SK-N-SH (cell line): Measurements from ENCODE around the gene PRM3. TPM values are rescaled to one million over a fixed set of nuclear protein-coding genes. Genes with fewer than 3 reads are reported as not detected.

Experiments
- CTCF ChIA-PET: fragments of 300-600, 350-600 bp; formaldehyde crosslinking; extraction: SDS; loops from one replicate; lab custom pipeline; 2021; lab: Yijun Ruan, JAX
- POLR2A ChIA-PET: fragments of 350-600 bp; sonication (Branson Sonifier 250); formaldehyde crosslinking; extraction: SDS; loops from one replicate; lab custom pipeline; 2020; ENCODE audit warnings: antibody characterized with exemption, inconsistent platforms; lab: Yijun Ruan, JAX
- DNase-seq: peaks from one replicate; pipeline ENCODE4 v3.0.0; 2012
- H2AFZ ChIP-seq: fragments of 200-600 bp; sonication (generic); 2 replicates; pipeline ENCODE4 v1.8.1; 2016; ENCODE audit warnings: antibody characterized with exemption, mild to moderate bottlenecking, low read depth
- H3F3A ChIP-seq: fragments of 200-600 bp; sonication (generic); replicated peaks from 2 replicates; pipeline ENCODE3; 2016; ENCODE audit warnings: antibody characterized with exemption, mild to moderate bottlenecking; ENCODE audit not compliant: insufficient read depth
- H3K27ac ChIP-seq, 2 experiments: fragments of 200-500 bp in 1 of 2; fragments of 200-600 bp in 1 of 2; sonication (Bioruptor generic) in 1 of 2; sonication (generic), shearing (Covaris generic) in 1 of 2; 2 replicates each; pipeline versions ENCODE4 v1.5.1 to v1.6.1; 2014 to 2016; ENCODE audit warnings: low read depth in 2 of 2, inconsistent platforms in 1 of 2, low read length in 1 of 2, mild to moderate bottlenecking in 1 of 2, mixed read lengths in 1 of 2
- H3K27me3 ChIP-seq: fragments of 200-600 bp; sonication (generic), shearing (Covaris generic); 2 replicates; pipeline ENCODE4 v1.6.1; 2016; ENCODE audit warnings: mixed run types; ENCODE audit not compliant: insufficient read depth
- H3K36me3 ChIP-seq, 2 experiments: fragments of 200-500 bp in 1 of 2; fragments of 200-600 bp in 1 of 2; sonication (Bioruptor generic) in 1 of 2; sonication (generic) in 1 of 2; replicated peaks in 1 of 2; 2 replicates each; pipeline versions ENCODE3 to v1.5.1; 2014 to 2016; ENCODE audit warnings: low read length in 1 of 2, mild to moderate bottlenecking in 1 of 2; ENCODE audit not compliant: insufficient read depth in 2 of 2, control insufficient read depth in 1 of 2
- H3K4me1 ChIP-seq, 2 experiments: fragments of 200-500 bp in 1 of 2; fragments of 200-600 bp in 1 of 2; sonication (Bioruptor generic) in 1 of 2; sonication (generic), shearing (Covaris generic) in 1 of 2; 2 replicates each; pipeline versions ENCODE4 v1.5.1 to v1.6.1; 2014 to 2016; ENCODE audit warnings: low read depth in 1 of 2, low read length in 1 of 2, mixed run types in 1 of 2; ENCODE audit not compliant: insufficient read depth in 2 of 2, control insufficient read depth in 1 of 2
- H3K4me2 ChIP-seq: fragments of 200-600 bp; sonication (generic), shearing (Covaris generic); 2 replicates; pipeline ENCODE4 v1.6.1; 2017; ENCODE audit warnings: mixed run types
- H3K4me3 ChIP-seq, 2 experiments: fragments of 200-500 bp in 1 of 2; fragments of 200-600 bp in 1 of 2; sonication (Bioruptor generic) in 1 of 2; sonication (generic), shearing (Covaris generic) in 1 of 2; 2 replicates each; pipeline versions ENCODE4 v1.5.1 to v1.8.1; 2014 to 2016; ENCODE audit warnings: low read depth in 2 of 2, inconsistent platforms in 1 of 2, low read length in 1 of 2, mild to moderate bottlenecking in 1 of 2, mixed read lengths in 1 of 2, moderate library complexity in 1 of 2
- H3K79me2 ChIP-seq: fragments of 200-600 bp; sonication (generic); 2 replicates; pipeline ENCODE4 v1.8.1; 2017; ENCODE audit warnings: mild to moderate bottlenecking; ENCODE audit not compliant: insufficient read depth
- H3K9ac ChIP-seq: fragments of 200-600 bp; sonication (generic); 2 replicates; pipeline ENCODE4 v1.6.1; 2017; ENCODE audit warnings: mixed run types
- H3K9me2 ChIP-seq: fragments of 200-600 bp; sonication (generic); 2 replicates; pipeline ENCODE4 v1.6.1; 2017; ENCODE audit warnings: mixed run types
- H3K9me3 ChIP-seq: fragments of 200-600 bp; sonication (generic); 2 replicates; pipeline ENCODE4 v1.6.1; 2017; ENCODE audit warnings: mixed run types, mild to moderate bottlenecking, moderate library complexity
- H4K20me1 ChIP-seq: fragments of 200-600 bp; sonication (generic); 2 replicates; pipeline ENCODE4 v1.6.1; 2017; ENCODE audit warnings: mild to moderate bottlenecking, mixed run types; ENCODE audit not compliant: insufficient read depth
- CHD2 ChIP-seq: fragments of 150-350 bp; IDR thresholded peaks from 2 replicates; pipeline ENCODE4 v1.6.1; 2018; ENCODE audit warnings: low read length; ENCODE audit not compliant: partially characterized antibody
- ELF1 ChIP-seq: IDR thresholded peaks from 2 replicates; pipeline ENCODE4 v1.4.0; 2012
- EP300 ChIP-seq, 2 experiments: IDR thresholded peaks; 2 replicates each; pipeline versions ENCODE4 v1.4.0 to v1.6.1; 2012; ENCODE audit warnings: borderline replicate concordance in 1 of 2, low read depth in 1 of 2, low read length in 1 of 2
- FOSL2 ChIP-seq: IDR thresholded peaks from 2 replicates; pipeline ENCODE4 v1.4.0; 2012; ENCODE audit warnings: low read depth, mild to moderate bottlenecking, moderate library complexity, borderline replicate concordance
- GABPA ChIP-seq: IDR thresholded peaks from 2 replicates; pipeline ENCODE4 v1.4.0; 2012; ENCODE audit warnings: low read depth, mild to moderate bottlenecking
- GATA2 ChIP-seq: sonication (generic); formaldehyde crosslinking; IDR thresholded peaks from 2 replicates; pipeline ENCODE4 v1.5.0; 2020; ENCODE audit warnings: mild to moderate bottlenecking, missing genetic modification reagents
- NRF1 ChIP-seq: IDR thresholded peaks from 2 replicates; pipeline ENCODE4 v1.6.1; 2012; ENCODE audit warnings: low read depth, mild to moderate bottlenecking, low read length
- POLR2AphosphoS5 ChIP-seq: IDR thresholded peaks from 2 replicates; pipeline ENCODE4 v1.6.1; 2012; ENCODE audit warnings: low read depth, low read length
- RAD21 ChIP-seq: IDR thresholded peaks from 2 replicates; pipeline ENCODE4 v1.6.1; 2012; ENCODE audit warnings: mild to moderate bottlenecking, low read length
- RCOR1 ChIP-seq: fragments of 150-350 bp; IDR thresholded peaks from 2 replicates; pipeline ENCODE4 v1.6.1; 2017; ENCODE audit warnings: antibody characterized with exemption, low read length
- RXRA ChIP-seq: IDR thresholded peaks from 2 replicates; pipeline ENCODE4 v1.4.0; 2012; ENCODE audit warnings: low read depth, mild to moderate bottlenecking, borderline replicate concordance
- SIN3A ChIP-seq: IDR thresholded peaks from 2 replicates; pipeline ENCODE4 v1.6.1; 2012; ENCODE audit warnings: low read depth, mild to moderate bottlenecking, low read length, moderate library complexity, borderline replicate concordance
- SMC3 ChIP-seq: IDR thresholded peaks from 2 replicates; pipeline ENCODE4 v1.6.1; 2012; ENCODE audit warnings: low read depth, low read length, improper control_type of control experiment
- TCF12 ChIP-seq: IDR thresholded peaks from 2 replicates; pipeline ENCODE4 v1.4.0; 2012
- USF2 ChIP-seq: fragments of 150-350 bp; IDR thresholded peaks from 2 replicates; pipeline ENCODE4 v1.6.1; 2017; ENCODE audit warnings: antibody characterized with exemption, low read length, low read depth, borderline replicate concordance
- WGBS: methylation state at CpG from one replicate; pipeline ENCODE4 v1.1.6; 2017; ENCODE audit warnings: low lambda C conversion rate; 5-methylcytosine and 5-hydroxymethylcytosine counted together
- polyA plus RNA-seq, 3 experiments: library from polyadenylated mRNA; depleted of rRNA; stranded (reverse); fragments of >200 nt; gene quantifications; 2 replicates each; pipeline ENCODE4 v1.2.3, GENCODE V29; 2012
- TF ChIP-seq, protein P1 (sequence below): IDR thresholded peaks from 2 replicates; pipeline ENCODE4 v1.4.0; 2012; ENCODE audit warnings: low read depth, borderline replicate concordance
- TF ChIP-seq, protein P2 (sequence below): IDR thresholded peaks from 2 replicates; pipeline ENCODE4 v1.4.0; 2012; ENCODE audit warnings: low read depth, borderline replicate concordance
- TF ChIP-seq, protein P3 (sequence below): IDR thresholded peaks from 2 replicates; pipeline ENCODE4 v1.4.0; 2012; ENCODE audit warnings: low read depth

The PRM3 gene
- not detected in 2 replicates for polyA plus RNA-seq (2012; rRNA removed)
- polyA plus RNA-seq (2012; cell fraction: cytosol; rRNA removed), result not detected in 2 replicates
- not detected in 2 replicates for polyA plus RNA-seq (2012; cell fraction: nucleus; rRNA removed)

DNA sequence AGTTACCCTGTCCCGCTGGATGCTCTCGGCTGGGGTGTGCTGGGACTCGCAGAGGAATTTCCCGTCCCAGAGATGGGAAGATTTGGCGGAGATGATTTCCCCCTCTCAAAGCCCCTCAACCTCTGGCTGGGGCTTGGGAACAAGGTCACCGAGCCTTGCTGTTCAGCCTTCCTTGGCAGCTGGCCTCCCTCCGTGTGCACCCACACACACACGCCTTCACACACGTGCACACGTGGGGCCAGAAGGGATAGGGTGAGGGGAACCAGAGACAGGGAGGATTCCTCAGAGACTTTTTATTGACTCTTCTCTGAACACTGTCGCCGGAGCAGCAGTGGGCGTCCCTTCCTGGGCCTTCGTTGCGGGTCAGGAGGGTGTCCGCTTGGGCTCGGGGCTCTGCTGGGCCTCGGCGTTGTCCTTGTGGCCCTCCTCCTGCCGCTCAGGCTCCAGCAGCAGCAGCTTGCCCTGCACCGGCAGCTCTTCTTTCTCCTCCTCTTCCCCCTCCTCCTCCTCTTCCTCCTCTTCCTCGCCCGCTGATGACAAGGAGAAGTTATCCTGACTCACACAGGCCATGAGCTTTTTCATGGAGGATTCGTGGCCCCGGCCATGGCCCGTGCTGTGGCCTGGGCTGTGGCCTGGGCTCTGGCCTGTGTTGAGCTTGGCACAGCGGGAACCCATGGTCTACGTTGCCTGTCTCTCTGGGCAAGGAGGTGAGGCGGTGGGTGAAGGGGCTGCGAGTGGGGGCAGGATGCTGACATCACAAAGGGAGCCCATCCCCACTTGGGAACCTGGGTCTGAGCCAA, at the start of gene PRM3:
Gene PRM3 (minus strand): TSS at position 709 of the 800 bp plus-strand sequence. CDS start 34 bp downstream, at position 675.
- no peaks in the 10 kb centered on the region; the same call in none of the 2 replicates for H3K27me3 ChIP-seq
- H3K4me1 ChIP-seq, result no peaks in the 10 kb centered on the region
- DNase-seq, result no peak
- H2AFZ ChIP-seq, result no peak within 1 kb of the TSS
- TF ChIP-seq USF2 (no peak), SMC3 (no peak), GABPA (no peak), RXRA (no peak), SIN3A (no peak), RCOR1 (no peak), FOSL2 (no peak), POLR2AphosphoS5 (no peak), EP300 (IDR thresholded peaks at IDR 0.05; ENCODE audit: borderline replicate concordance in 1 of 2, low read depth in 1 of 2, low read length in 1 of 2) (no peak), RAD21 (no peak), GATA2 (CRISPR knock-in tag) (no peak), ELF1 (no peak), CHD2 (no peak), NRF1 (no peak), TCF12 (no peak)
- TF ChIP-seq, protein P1, sequence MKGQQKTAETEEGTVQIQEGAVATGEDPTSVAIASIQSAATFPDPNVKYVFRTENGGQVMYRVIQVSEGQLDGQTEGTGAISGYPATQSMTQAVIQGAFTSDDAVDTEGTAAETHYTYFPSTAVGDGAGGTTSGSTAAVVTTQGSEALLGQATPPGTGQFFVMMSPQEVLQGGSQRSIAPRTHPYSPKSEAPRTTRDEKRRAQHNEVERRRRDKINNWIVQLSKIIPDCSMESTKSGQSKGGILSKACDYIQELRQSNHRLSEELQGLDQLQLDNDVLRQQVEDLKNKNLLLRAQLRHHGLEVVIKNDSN, result no peak
- TF ChIP-seq, protein P2, sequence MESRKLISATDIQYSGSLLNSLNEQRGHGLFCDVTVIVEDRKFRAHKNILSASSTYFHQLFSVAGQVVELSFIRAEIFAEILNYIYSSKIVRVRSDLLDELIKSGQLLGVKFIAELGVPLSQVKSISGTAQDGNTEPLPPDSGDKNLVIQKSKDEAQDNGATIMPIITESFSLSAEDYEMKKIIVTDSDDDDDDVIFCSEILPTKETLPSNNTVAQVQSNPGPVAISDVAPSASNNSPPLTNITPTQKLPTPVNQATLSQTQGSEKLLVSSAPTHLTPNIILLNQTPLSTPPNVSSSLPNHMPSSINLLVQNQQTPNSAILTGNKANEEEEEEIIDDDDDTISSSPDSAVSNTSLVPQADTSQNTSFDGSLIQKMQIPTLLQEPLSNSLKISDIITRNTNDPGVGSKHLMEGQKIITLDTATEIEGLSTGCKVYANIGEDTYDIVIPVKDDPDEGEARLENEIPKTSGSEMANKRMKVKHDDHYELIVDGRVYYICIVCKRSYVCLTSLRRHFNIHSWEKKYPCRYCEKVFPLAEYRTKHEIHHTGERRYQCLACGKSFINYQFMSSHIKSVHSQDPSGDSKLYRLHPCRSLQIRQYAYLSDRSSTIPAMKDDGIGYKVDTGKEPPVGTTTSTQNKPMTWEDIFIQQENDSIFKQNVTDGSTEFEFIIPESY, result no peak
- TF ChIP-seq, protein P3, sequence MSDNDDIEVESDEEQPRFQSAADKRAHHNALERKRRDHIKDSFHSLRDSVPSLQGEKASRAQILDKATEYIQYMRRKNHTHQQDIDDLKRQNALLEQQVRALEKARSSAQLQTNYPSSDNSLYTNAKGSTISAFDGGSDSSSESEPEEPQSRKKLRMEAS, result no peak
- CTCF ChIA-PET, result interaction anchor here (0.9 to 2.5 kb wide), 5 partner anchors 11 to 309 kb away, joined by 3 to 9 read pairs (median 6); partner anchors contain the start of gene SOCS1
- no peaks in the 10 kb centered on the region for H3K79me2 ChIP-seq
- H3K9me2 ChIP-seq, result no peaks in the 10 kb centered on the region
- H3K4me2 ChIP-seq, result no peak within 1 kb of the TSS
- no peak within 1 kb of the TSS for H3K9ac ChIP-seq
- H4K20me1 ChIP-seq, result no peaks in the 10 kb centered on the region
- 89% methylated on average over 24 of the region's 30 CpGs for WGBS
- H3K27ac ChIP-seq, result no peak within 1 kb of the TSS
- POLR2A ChIA-PET, result no interaction called here
- H3K9me3 ChIP-seq, result no peaks in the 10 kb centered on the region
- no peak within 1 kb of the TSS for H3K4me3 ChIP-seq
- no peaks in the 10 kb centered on the region for H3K36me3 ChIP-seq
- H3F3A ChIP-seq, result no peaks in the 10 kb centered on the region
